ENCODE data around the gene FHL3.

The FHL3 gene

GRCh38 chr1:38028105-38028591, 22.8 kb upstream of the FHL3 start:
- Mint-ChIP-seq H3K9me3 (no peaks in the 10 kb centered on the region), H3K27me3 (peaks cover 5 to 13% of the 10 kb centered on the region in 2 donors), H3K4me3 (peak overlapping the region; percentile 34 to 58), H3K4me1 (peaks cover 47 to 58% of the 10 kb centered on the region in 2 donors), H3K27ac (peak overlapping the region; percentile 75), H3K36me3 (peaks cover 11 to 27% of the 10 kb centered on the region in 2 donors)
- DNase-seq (peak; percentile 79), ATAC-seq (replicated peaks) (peak; percentile 92)

DNA sequence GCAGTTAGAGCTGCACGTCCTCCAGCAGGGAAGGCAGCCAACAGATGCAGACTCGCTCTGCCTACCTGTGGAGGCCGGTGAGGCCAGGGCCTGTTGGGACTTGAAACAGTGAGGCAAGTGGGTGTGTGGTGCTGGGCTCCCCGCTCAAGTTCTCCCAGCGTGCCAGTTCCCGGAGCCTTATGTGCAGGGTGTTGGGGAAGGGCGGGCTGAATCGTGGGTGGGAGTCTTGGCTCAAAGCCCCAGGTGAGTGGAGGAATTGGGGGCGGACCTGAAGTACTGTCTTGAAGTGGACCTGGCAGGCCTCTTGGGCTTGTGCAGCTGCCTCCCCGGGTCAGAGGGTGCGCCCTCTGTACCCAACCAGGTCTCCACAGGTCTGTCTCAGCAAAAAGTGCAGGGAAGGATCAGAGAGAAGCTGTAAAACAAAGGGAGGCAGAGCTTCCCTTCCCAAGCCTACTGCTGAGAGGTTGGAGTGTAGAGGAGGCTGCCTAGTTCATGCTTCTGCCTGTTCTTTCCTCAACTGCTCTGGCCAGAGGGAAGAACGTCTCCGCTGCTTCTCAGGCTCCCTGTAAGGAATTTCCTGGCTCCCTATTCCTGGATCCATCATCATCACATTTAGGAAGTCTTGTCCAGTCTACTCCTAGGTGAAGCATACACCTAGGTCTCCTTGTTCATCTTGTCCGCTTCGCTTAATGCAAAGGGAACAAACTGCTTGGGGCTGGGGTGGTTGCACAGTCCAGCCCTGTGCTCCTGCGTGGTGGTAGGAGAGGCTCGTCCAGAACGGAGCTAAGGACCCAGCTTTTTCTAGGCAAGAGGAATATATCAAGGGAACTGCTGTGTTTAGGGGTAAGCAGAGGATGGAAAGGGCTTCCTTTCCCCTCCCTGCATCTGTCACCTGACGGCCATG, 22.1 kb upstream of the FHL3 start:
- H3K36me3 Mint-ChIP-seq = peaks cover 14 to 32% of the 10 kb centered on the region in 2 donors
- H3K9me3 Mint-ChIP-seq = no peaks in the 10 kb centered on the region
- H3K4me1 Mint-ChIP-seq = peaks cover 47 to 58% of the 10 kb centered on the region in 2 donors
- DNase-seq (no peak), ATAC-seq (replicated peaks) (no peak)
- peak overlapping the region; percentile 75 for H3K27ac Mint-ChIP-seq
- peaks cover 5 to 13% of the 10 kb centered on the region in 2 donors for H3K27me3 Mint-ChIP-seq
- peak overlapping the region in 1 of 2 donors; percentile 39 for H3K4me3 Mint-ChIP-seq

- ATAC-seq (replicated peaks) = no peak
- Mint-ChIP-seq H3K4me1 (peaks cover 46 to 56% of the 10 kb centered on the region in 2 donors), H3K9me3 (no peaks in the 10 kb centered on the region), H3K27ac (peak overlapping the region; percentile 39), H3K36me3 (peaks cover 19 to 38% of the 10 kb centered on the region in 2 donors), H3K27me3 (peaks cover 4 to 10% of the 10 kb centered on the region in 2 donors), H3K4me3 (no peak overlapping the region)
- DNase-seq = no peak
These were observed 21.4 kb upstream of the FHL3 start for GRCh38 chr1:38026592-38027200.

DNA sequence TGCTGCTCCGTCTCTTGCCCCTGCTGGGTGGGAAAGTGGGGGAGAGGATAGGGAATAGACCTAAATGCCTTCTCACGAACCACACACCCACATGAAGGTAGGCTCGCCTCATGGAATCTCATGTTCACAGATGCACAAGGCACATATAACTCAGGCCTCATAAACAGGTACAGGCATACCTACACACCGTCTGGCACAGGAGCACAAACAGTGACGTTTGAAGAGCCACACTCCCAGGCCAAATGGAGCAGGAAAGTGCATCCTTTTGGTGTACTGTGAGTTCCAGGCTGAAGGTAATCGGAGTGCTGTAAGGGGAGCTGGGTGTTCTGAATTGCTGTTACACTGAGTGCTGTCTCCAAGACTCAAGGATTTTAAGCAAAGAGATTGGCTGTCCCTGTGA, 20.4 kb upstream of the FHL3 start:
- ATAC-seq (replicated peaks) (no peak), DNase-seq (no peak)
- peaks cover 19 to 38% of the 10 kb centered on the region in 2 donors for H3K36me3 Mint-ChIP-seq
- no peak overlapping the region for H3K4me3 Mint-ChIP-seq
- no peaks in the 10 kb centered on the region for H3K9me3 Mint-ChIP-seq
- peaks cover 0 to under 1% of the 10 kb centered on the region in 2 donors for H3K27me3 Mint-ChIP-seq
- H3K27ac Mint-ChIP-seq = peak overlapping the region; percentile 31
- peaks cover 40 to 46% of the 10 kb centered on the region in 2 donors for H3K4me1 Mint-ChIP-seq

GRCh38 chr1:38025233-38025632, 19.9 kb upstream of the FHL3 start:
- Mint-ChIP-seq H3K9me3 (no peaks in the 10 kb centered on the region), H3K4me1 (peaks cover 35 to 42% of the 10 kb centered on the region in 2 donors), H3K36me3 (peaks cover 19 to 38% of the 10 kb centered on the region in 2 donors), H3K4me3 (no peak overlapping the region), H3K27me3 (no peaks in the 10 kb centered on the region), H3K27ac (peak overlapping the region; percentile 31)
- no peak for DNase-seq
- no peak for ATAC-seq (replicated peaks)

DNA sequence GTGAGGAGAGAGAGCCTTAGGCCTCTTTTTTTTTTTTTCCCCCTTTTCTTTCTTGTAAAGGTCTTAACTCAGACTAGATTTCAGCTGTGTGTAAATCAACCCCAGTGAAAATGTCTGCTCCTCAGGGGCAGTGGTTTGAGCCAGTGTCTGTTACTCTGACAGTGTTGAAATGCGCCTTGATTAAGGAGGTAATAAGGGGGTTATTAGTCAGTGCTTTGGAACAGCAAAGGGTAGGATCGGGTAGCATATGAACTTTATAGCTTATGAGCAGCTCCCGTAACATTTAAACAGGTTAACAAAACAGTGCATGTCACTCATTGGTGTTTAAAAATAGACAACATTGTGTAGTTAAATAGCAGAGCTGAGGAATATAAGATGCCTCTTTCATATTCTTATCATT, 17.5 kb upstream of the FHL3 start:
- Mint-ChIP-seq H3K4me1 (peaks cover 17 to 18% of the 10 kb centered on the region in 2 donors), H3K27me3 (no peaks in the 10 kb centered on the region), H3K4me3 (no peak overlapping the region), H3K27ac (no peak overlapping the region), H3K36me3 (peaks cover 28 to 48% of the 10 kb centered on the region in 2 donors), H3K9me3 (no peaks in the 10 kb centered on the region)
- no peak for ATAC-seq (replicated peaks)
- DNase-seq = no peak

DNA sequence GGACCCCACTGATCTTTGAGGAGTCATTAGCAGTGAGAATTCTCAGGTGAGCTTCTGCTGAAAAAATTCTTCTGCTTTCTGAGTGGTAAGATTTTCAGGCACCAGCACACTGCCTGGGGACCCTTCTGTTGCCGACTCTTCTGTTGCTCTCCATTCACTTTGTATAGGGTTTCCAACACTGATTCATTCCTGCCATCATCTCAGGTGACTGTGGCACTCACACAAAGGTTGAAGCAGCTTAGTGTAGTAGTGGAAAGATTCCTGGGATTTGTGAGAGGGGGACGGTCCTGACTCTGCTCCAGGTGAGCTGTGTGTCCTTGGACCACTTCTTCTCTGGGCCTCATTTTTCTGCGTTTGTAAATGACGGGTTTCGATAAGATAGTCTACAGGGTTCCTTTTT, 16.7 kb upstream of the FHL3 start:
- H3K27ac Mint-ChIP-seq = no peak overlapping the region
- no peak overlapping the region for H3K4me3 Mint-ChIP-seq
- peaks cover 26 to 52% of the 10 kb centered on the region in 2 donors for H3K36me3 Mint-ChIP-seq
- H3K4me1 Mint-ChIP-seq = peaks cover 9 to 11% of the 10 kb centered on the region in 2 donors
- no peaks in the 10 kb centered on the region for H3K9me3 Mint-ChIP-seq
- ATAC-seq (replicated peaks) (no peak), DNase-seq (no peak)
- H3K27me3 Mint-ChIP-seq = no peaks in the 10 kb centered on the region

DNA sequence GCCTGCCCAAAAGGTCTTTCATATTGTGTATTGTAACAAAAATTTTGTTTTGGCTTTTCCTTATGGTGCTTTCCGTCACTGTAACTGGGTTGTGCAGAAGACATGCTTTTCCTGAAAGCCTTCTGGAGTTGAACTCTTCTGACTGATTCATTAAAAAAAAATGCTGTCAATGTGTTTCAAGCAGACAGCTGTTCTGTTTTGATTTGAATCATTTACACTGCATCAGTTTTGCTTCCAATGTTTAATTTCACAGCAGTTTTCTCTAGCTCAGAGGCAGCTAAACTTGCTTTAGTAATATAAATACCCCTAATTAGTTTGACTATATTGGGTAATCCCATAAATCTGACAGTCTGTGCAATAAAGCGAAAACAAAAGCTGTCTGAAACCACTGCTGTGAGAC, 15.1 kb upstream of the FHL3 start:
- Mint-ChIP-seq H3K9me3 (no peaks in the 10 kb centered on the region), H3K4me1 (peaks cover 5 to 6% of the 10 kb centered on the region in 2 donors), H3K27ac (no peak overlapping the region), H3K36me3 (peaks cover 26 to 45% of the 10 kb centered on the region in 2 donors), H3K4me3 (no peak overlapping the region), H3K27me3 (no peaks in the 10 kb centered on the region)
- no peak for DNase-seq
- no peak for ATAC-seq (replicated peaks)

DNA sequence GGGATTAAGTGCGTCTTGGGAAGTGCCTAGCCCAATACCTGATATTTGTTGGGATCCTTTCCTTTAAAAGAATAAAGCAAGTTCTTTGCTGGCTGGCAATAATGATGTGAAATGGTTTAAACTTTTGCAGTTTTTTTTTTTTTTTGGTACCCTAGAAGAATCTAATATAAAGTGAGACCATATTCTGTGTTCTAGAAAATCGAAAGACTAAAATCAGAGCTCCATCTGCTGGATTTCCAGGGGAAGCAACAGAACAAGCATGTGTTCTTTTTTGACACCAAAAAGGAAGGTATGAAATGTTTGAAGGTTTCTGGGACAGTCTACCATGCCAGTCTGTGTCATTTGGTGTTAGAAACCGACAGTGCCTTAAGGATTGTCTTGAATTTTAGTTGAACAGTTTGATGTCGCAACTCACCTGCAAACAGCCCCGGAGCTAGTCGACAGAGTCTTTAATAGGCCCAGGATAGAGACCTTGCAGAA, 13.6 kb upstream of the FHL3 start:
- no peak overlapping the region for H3K4me3 Mint-ChIP-seq
- DNase-seq = no peak
- peaks cover 20 to 37% of the 10 kb centered on the region in 2 donors for H3K36me3 Mint-ChIP-seq
- H3K27ac Mint-ChIP-seq = no peak overlapping the region
- no peaks in the 10 kb centered on the region for H3K27me3 Mint-ChIP-seq
- no peaks in the 10 kb centered on the region for H3K9me3 Mint-ChIP-seq
- H3K4me1 Mint-ChIP-seq = peaks cover 9% of the 10 kb centered on the region in 2 donors
- ATAC-seq (replicated peaks) = peak in 1 of 2 donors; percentile 57

DNA sequence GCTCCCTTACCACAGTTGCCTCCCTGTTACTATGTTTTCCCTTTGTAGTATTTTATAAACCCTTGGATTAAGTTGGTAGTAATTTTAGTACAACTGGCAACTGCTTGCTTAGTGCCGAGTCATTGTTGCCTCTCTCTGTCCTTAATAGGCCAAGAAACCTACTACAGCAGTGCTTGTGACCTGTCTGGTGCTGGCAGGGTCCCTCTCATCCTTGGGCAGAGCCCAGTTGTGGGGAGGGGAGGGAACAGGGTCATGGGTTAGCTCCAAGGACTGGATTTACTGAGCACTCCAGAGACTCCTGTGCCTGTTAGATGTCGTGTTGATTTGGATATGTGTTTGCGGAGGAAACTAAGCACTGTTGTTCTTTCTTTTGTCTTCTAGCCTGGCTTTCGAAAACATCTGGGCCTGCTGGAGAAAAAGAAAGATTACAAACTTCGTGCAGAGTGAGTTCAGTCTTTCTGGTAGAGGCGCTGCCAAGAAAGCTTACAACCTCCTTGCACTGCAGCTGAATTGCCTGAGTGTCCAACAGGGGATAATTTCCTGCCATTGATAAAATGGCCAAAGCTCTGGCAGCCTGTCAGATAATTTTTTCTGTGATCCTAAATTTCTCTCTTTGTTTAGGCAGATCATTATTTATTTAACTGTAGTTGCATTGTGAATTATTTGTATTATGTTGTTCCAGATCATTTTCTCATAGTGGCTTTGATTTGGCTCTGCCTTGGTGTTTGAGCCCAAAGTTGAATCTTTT, 10.8 kb upstream of the FHL3 start:
- ATAC-seq (replicated peaks) (no peak), DNase-seq (no peak)
- H3K4me1 Mint-ChIP-seq = peaks cover 18 to 23% of the 10 kb centered on the region in 2 donors
- H3K27me3 Mint-ChIP-seq = no peaks in the 10 kb centered on the region
- H3K4me3 Mint-ChIP-seq = no peak overlapping the region
- peaks cover 11 to 39% of the 10 kb centered on the region in 2 donors for H3K36me3 Mint-ChIP-seq
- peak overlapping the region; percentile 83 for H3K27ac Mint-ChIP-seq
- peaks cover 0 to 4% of the 10 kb centered on the region in 2 donors for H3K9me3 Mint-ChIP-seq

- Mint-ChIP-seq H3K4me1 (peaks cover 18 to 24% of the 10 kb centered on the region in 2 donors), H3K27me3 (no peaks in the 10 kb centered on the region), H3K9me3 (peaks cover 0 to 4% of the 10 kb centered on the region in 2 donors), H3K4me3 (no peak overlapping the region), H3K27ac (no peak overlapping the region), H3K36me3 (peaks cover 11 to 39% of the 10 kb centered on the region in 2 donors)
- ATAC-seq (replicated peaks) (no peak), DNase-seq (no peak)
These were observed 9.6 kb upstream of the FHL3 start for GRCh38 chr1:38014724-38015424.

GRCh38 chr1:38014171-38014570, 8.9 kb upstream of the FHL3 start:
- Mint-ChIP-seq H3K36me3 (peaks cover 10 to 39% of the 10 kb centered on the region in 2 donors), H3K27me3 (no peaks in the 10 kb centered on the region)

GRCh38 chr1:38013227-38013622, 7.9 kb upstream of the FHL3 start:
- H3K9me3 Mint-ChIP-seq = peaks cover 0 to 4% of the 10 kb centered on the region in 2 donors
- ATAC-seq (replicated peaks) (no peak), DNase-seq (no peak)
- H3K4me3 Mint-ChIP-seq = peak overlapping the region; percentile 89 to 99
- H3K4me1 Mint-ChIP-seq = peaks cover 23 to 34% of the 10 kb centered on the region in 2 donors
- peak overlapping the region; percentile 98 for H3K27ac Mint-ChIP-seq
- H3K27me3 Mint-ChIP-seq = no peaks in the 10 kb centered on the region
- peaks cover 2 to 29% of the 10 kb centered on the region in 2 donors for H3K36me3 Mint-ChIP-seq

More at GRCh38 chr1:38014171-38014570, 8.9 kb upstream of the FHL3 start:
- H3K27ac Mint-ChIP-seq = peak overlapping the region; percentile 69
- peak overlapping the region in 1 of 2 donors; percentile 99 for H3K4me3 Mint-ChIP-seq
- H3K9me3 Mint-ChIP-seq = peaks cover 0 to 4% of the 10 kb centered on the region in 2 donors
- DNase-seq (no peak), ATAC-seq (replicated peaks) (no peak)
- peaks cover 20 to 29% of the 10 kb centered on the region in 2 donors for H3K4me1 Mint-ChIP-seq

All from stimulated activated naive B cell treated with anti-CD40 and anti-IgM and Interleukin-4, amounts not matched to agents 10 μg/mL and 1 μg/mL and 100 μg/mL, for 72 hours (primary cell).